ENCODE measurements around the gene PCDHGA10.
A peak's percentile ranks its signal among the peaks of the same experiment; 100 is the strongest.
"Not testable (repeated sequence)": the region's sequence is repeated elsewhere in the genome, so short reads cannot be mapped to it uniquely, and the experiment has no call there.

Gene PCDHGA10

GRCh38 chr5:141393267-141393666 lies 19.5 kb upstream of the PCDHGA10 start:
- no peak for DNase-seq

- DNase-seq: not testable (repeated sequence)
Observed at GRCh38 chr5:141394401-141395187, 18.2 kb upstream of the PCDHGA10 start.

- not testable (repeated sequence) for DNase-seq
Observed at GRCh38 chr5:141397756-141398551, 14.8 kb upstream of the PCDHGA10 start, which contains the start of gene PCDHGB5. TSS of gene PCDHGB5 (plus strand) at chr5:141397947. CDS start at chr5:141398128, 181 bp downstream.

GRCh38 chr5:141398608-141399007 lies 14.2 kb upstream of the PCDHGA10 start:
- no peak for DNase-seq

- DNase-seq: no peak
Observed at GRCh38 chr5:141399555-141400258, 13.1 kb upstream of the PCDHGA10 start.

GRCh38 chr5:141402553-141403243 lies 10.1 kb upstream of the PCDHGA10 start, which contains the start of gene PCDHGA9:
TSS of gene PCDHGA9 (plus strand) at chr5:141402778. CDS start at chr5:141402953, 175 bp downstream.
- peak; percentile 6 to 52 for DNase-seq

- no peak for DNase-seq
Observed at GRCh38 chr5:141403387-141403786, 9.4 kb upstream of the PCDHGA10 start.

GRCh38 chr5:141407790-141408505 lies 4.8 kb upstream of the PCDHGA10 start, which contains the start of gene PCDHGB6:
TSS of gene PCDHGB6 (plus strand) at chr5:141408021. CDS start at chr5:141408203, 182 bp downstream.
- peak in 1 of 2 experiments; percentile 23 for DNase-seq

GRCh38 chr5:141409598-141410306 lies 3.0 kb upstream of the PCDHGA10 start:
- DNase-seq: no peak

- DNase-seq: no peak
Observed at GRCh38 chr5:141411575-141411974, 1.2 kb upstream of the PCDHGA10 start.

- DNase-seq: no peak
Observed at GRCh38 chr5:141413540-141414069, 818 bp downstream of the PCDHGA10 start.

- not testable (repeated sequence) for DNase-seq
Observed at GRCh38 chr5:141414548-141415274, 1.9 kb downstream of the PCDHGA10 start.

GRCh38 chr5:141415275-141415618 lies 2.5 kb downstream of the PCDHGA10 start:
- DNase-seq: not testable (repeated sequence)

GRCh38 chr5:141417494-141418172 lies 4.8 kb downstream of the PCDHGA10 start, which contains the start of gene PCDHGB7:
TSS of gene PCDHGB7 (plus strand) at chr5:141417677. CDS start at chr5:141417860, 183 bp downstream.
- peak; percentile 29 to 79 for DNase-seq

GRCh38 chr5:141419074-141419880 lies 6.5 kb downstream of the PCDHGA10 start:
- no peak for DNase-seq

- DNase-seq: peak in 1 of 2 experiments; percentile 27
Observed at GRCh38 chr5:141420855-141421488, 8.2 kb downstream of the PCDHGA10 start, which contains the start of gene PCDHGA11. TSS of gene PCDHGA11 (plus strand) at chr5:141421051. CDS start at chr5:141421228, 177 bp downstream.

- no peak for DNase-seq
Observed at GRCh38 chr5:141421489-141421855, 8.7 kb downstream of the PCDHGA10 start.
